DND-41 (cell line): Measurements from ENCODE around the gene PLXNA4.

ENCODE experiments used
- EZH2 ChIP-seq: IDR thresholded peaks from 3 replicates; pipeline ENCODE4 v1.6.1; 2012; ENCODE audit warnings: borderline replicate concordance, low read depth, mild to moderate bottlenecking, moderate library complexity, low read length, inconsistent platforms; ENCODE audit not compliant: severe bottlenecking
- TF ChIP-seq, protein P1 (sequence below): IDR thresholded peaks from 2 replicates; pipeline ENCODE4 v1.5.1; 2012; ENCODE audit warnings: borderline replicate concordance, low read length, moderate library complexity, mild to moderate bottlenecking; ENCODE audit not compliant: poor library complexity, severe bottlenecking; ENCODE audit errors: extremely low read depth

DNA sequence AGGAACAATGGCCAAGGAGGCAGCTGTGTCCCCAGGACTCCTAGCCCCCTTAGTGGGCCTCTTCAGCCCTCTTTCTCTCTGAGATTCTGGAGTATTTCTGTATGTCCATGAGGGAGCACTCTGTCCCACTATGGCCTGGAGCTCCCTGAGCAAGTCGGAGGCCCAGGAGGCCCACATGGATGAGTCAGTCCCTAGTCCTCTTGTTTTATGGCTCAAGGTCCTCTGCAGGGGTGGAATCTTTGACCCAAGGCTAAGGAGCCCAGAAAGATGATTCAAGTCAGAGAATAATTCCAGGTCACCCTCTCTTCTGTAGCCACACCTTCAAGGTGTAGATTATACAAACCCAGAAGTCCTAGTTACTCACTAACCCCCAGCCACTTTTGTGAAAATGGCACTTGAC is 125.6 kb downstream of the PLXNA4 start:
- TF ChIP-seq, protein P1, sequence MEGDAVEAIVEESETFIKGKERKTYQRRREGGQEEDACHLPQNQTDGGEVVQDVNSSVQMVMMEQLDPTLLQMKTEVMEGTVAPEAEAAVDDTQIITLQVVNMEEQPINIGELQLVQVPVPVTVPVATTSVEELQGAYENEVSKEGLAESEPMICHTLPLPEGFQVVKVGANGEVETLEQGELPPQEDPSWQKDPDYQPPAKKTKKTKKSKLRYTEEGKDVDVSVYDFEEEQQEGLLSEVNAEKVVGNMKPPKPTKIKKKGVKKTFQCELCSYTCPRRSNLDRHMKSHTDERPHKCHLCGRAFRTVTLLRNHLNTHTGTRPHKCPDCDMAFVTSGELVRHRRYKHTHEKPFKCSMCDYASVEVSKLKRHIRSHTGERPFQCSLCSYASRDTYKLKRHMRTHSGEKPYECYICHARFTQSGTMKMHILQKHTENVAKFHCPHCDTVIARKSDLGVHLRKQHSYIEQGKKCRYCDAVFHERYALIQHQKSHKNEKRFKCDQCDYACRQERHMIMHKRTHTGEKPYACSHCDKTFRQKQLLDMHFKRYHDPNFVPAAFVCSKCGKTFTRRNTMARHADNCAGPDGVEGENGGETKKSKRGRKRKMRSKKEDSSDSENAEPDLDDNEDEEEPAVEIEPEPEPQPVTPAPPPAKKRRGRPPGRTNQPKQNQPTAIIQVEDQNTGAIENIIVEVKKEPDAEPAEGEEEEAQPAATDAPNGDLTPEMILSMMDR, result no peak
- no peak for TF ChIP-seq EZH2
